HEK293T (cell line): ENCODE results near the gene MAP3K1.
A peak's percentile ranks its signal among the peaks of the same experiment; 100 is the strongest.
"Not testable (repeated sequence)": the region's sequence is repeated elsewhere in the genome, so short reads cannot be mapped to it uniquely, and the experiment has no call there.

Experiments used
- CTCF ChIA-PET: fragments of 350-600 bp; formaldehyde crosslinking; extraction: SDS; loops from one replicate; lab custom pipeline; 2021; ENCODE audit warnings: antibody characterized with exemption, inconsistent platforms; lab: Yijun Ruan, JAX
- POLR2A ChIA-PET: fragments of 350-600 bp; formaldehyde crosslinking; extraction: SDS; loops from one replicate; lab custom pipeline; 2020; ENCODE audit warnings: antibody characterized with exemption, inconsistent platforms; lab: Yijun Ruan, JAX
- DNase-seq: peaks from one replicate; pipeline ENCODE4 v3.0.0; 2012; ENCODE audit warnings: mixed read lengths; ENCODE audit errors: extremely low spot score
- ARNT ChIP-seq: fragments of 450-650 bp; IDR thresholded peaks from 2 replicates; pipeline ENCODE4 v1.6.1; 2017; ENCODE audit warnings: mild to moderate bottlenecking
- BHLHE40 ChIP-seq: fragments of 450-650 bp; IDR thresholded peaks from 2 replicates; pipeline ENCODE4 v1.6.1; 2016; ENCODE audit warnings: mild to moderate bottlenecking, moderate library complexity, borderline replicate concordance
- CTBP1 ChIP-seq: fragments of 450-650 bp; IDR thresholded peaks from 2 replicates; pipeline ENCODE4 v1.6.1; 2016; ENCODE audit warnings: borderline replicate concordance
- ELF4 ChIP-seq: fragments of 450-650 bp; IDR thresholded peaks from 2 replicates; pipeline ENCODE4 v1.6.1; 2017; ENCODE audit warnings: antibody characterized with exemption
- FOXA1 ChIP-seq: fragments of 450-650 bp; IDR thresholded peaks from 2 replicates; pipeline ENCODE4 v1.6.1; 2016; ENCODE audit warnings: mild to moderate bottlenecking
- FOXK2 ChIP-seq: fragments of 450-650 bp; IDR thresholded peaks from 2 replicates; pipeline ENCODE4 v1.6.1; 2016; ENCODE audit warnings: mild to moderate bottlenecking
- FOXM1 ChIP-seq: fragments of 450-650 bp; IDR thresholded peaks from 2 replicates; pipeline ENCODE4 v1.6.1; 2017; ENCODE audit warnings: mild to moderate bottlenecking, borderline replicate concordance
- HDGF ChIP-seq: fragments of 450-650 bp; IDR thresholded peaks from 2 replicates; pipeline ENCODE4 v1.6.1; 2017; ENCODE audit warnings: antibody characterized with exemption, borderline replicate concordance
- L3MBTL2 ChIP-seq: fragments of 450-650 bp; conservative IDR thresholded peaks from 2 replicates; pipeline ENCODE4 v1.6.1; 2016; ENCODE audit warnings: mild to moderate bottlenecking
- LEF1 ChIP-seq: fragments of 450-650 bp; IDR thresholded peaks from 2 replicates; pipeline ENCODE4 v1.6.1; 2017; ENCODE audit warnings: mild to moderate bottlenecking, borderline replicate concordance
- NFRKB ChIP-seq: fragments of 450-650 bp; IDR thresholded peaks from 2 replicates; pipeline ENCODE4 v1.6.1; 2016; ENCODE audit warnings: mild to moderate bottlenecking, moderate library complexity
- PKNOX1 ChIP-seq: fragments of 450-650 bp; IDR thresholded peaks from 2 replicates; pipeline ENCODE4 v1.6.1; 2016
- SP1 ChIP-seq: fragments of 450-650 bp; IDR thresholded peaks from 2 replicates; pipeline ENCODE4 v1.6.1; 2017
- SUZ12 ChIP-seq: fragments of 450-650 bp; IDR thresholded peaks from 2 replicates; pipeline ENCODE4 v1.6.1; 2016; ENCODE audit warnings: mild to moderate bottlenecking
- TARDBP ChIP-seq: fragments of 450-650 bp; IDR thresholded peaks from 2 replicates; pipeline ENCODE4 v1.6.1; 2016
- ZNF384 ChIP-seq: fragments of 450-650 bp; IDR thresholded peaks from 2 replicates; pipeline ENCODE4 v1.6.1; 2016

The MAP3K1 gene

GRCh38 chr5:56814963-56815657, at the start of gene MAP3K1:
MAP3K1 (plus strand) TSS chr5:56815549; CDS start chr5:56815574, 25 bp downstream.
- TF ChIP-seq TARDBP = no peak
- no peak for TF ChIP-seq NFRKB
- TF ChIP-seq FOXA1 = no peak
- TF ChIP-seq FOXK2 = no peak
- TF ChIP-seq SP1 = no peak
- TF ChIP-seq L3MBTL2 = no peak; the same call in 1 of the 2 replicates
- no peak for TF ChIP-seq BHLHE40
- TF ChIP-seq CTBP1 = no peak
- TF ChIP-seq FOXM1 = no peak
- no peak for TF ChIP-seq HDGF
- TF ChIP-seq ELF4 = no peak
- no peak for TF ChIP-seq PKNOX1
- no peak for TF ChIP-seq ARNT
- TF ChIP-seq ZNF384 = no peak
- TF ChIP-seq LEF1 = no peak
- TF ChIP-seq SUZ12 = no peak
- DNase-seq = peak; percentile 80
- CTCF ChIA-PET = interaction anchor here (0.6 kb wide), 1 partner anchor 550 kb away, joined by 3 read pairs; no protein-coding TSS in a partner anchor
- POLR2A ChIA-PET = interaction anchor here (0.9 kb wide), 1 partner anchor 13 kb away, joined by 3 read pairs; no protein-coding TSS in a partner anchor

- TF ChIP-seq SP1 (no peak), ARNT (no peak), NFRKB (no peak), BHLHE40 (no peak), TARDBP (no peak), HDGF (no peak), LEF1 (no peak)
- ChIA-PET POLR2A (no interaction called here), CTCF (no interaction called here)
- no peak for DNase-seq
Measured at GRCh38 chr5:56766926-56767325, 48.4 kb upstream of the MAP3K1 start.

GRCh38 chr5:56769875-56770604, 45.3 kb upstream of the MAP3K1 start:
- TF ChIP-seq FOXK2 (no peak), BHLHE40 (no peak), L3MBTL2 (no peak), HDGF (no peak), SP1 (no peak), PKNOX1 (no peak), SUZ12 (no peak), ZNF384 (no peak), CTBP1 (no peak), LEF1 (no peak), FOXA1 (no peak), ARNT (no peak), FOXM1 (no peak), TARDBP (no peak), NFRKB (no peak), ELF4 (no peak)
- CTCF ChIA-PET = no interaction called here
- POLR2A ChIA-PET = no interaction called here
- no peak for DNase-seq

GRCh38 chr5:56772767-56773166, 42.6 kb upstream of the MAP3K1 start:
- ChIA-PET POLR2A (no interaction called here), CTCF (no interaction called here)
- TF ChIP-seq FOXM1 = no peak
- no peak for TF ChIP-seq FOXA1
- TF ChIP-seq L3MBTL2 = no peak
- no peak for TF ChIP-seq FOXK2
- no peak for TF ChIP-seq LEF1
- TF ChIP-seq SUZ12 = no peak
- TF ChIP-seq CTBP1 = no peak
- TF ChIP-seq ZNF384 = no peak
- no peak for TF ChIP-seq ELF4
- no peak for TF ChIP-seq HDGF
- TF ChIP-seq TARDBP = no peak
- TF ChIP-seq BHLHE40 = no peak
- DNase-seq = no peak

GRCh38 chr5:56774957-56775356, 40.4 kb upstream of the MAP3K1 start:
- TF ChIP-seq LEF1 = no peak
- TF ChIP-seq SP1 = no peak
- no peak for TF ChIP-seq ZNF384
- TF ChIP-seq TARDBP = no peak
- no peak for TF ChIP-seq ARNT
- no peak for TF ChIP-seq FOXK2
- TF ChIP-seq PKNOX1 = no peak
- no peak for TF ChIP-seq NFRKB
- TF ChIP-seq HDGF = no peak
- no peak for DNase-seq
- CTCF ChIA-PET = no interaction called here
- POLR2A ChIA-PET = no interaction called here

GRCh38 chr5:56776212-56776846, 39.0 kb upstream of the MAP3K1 start:
- POLR2A ChIA-PET, CTCF ChIA-PET, DNase-seq: not testable (repeated sequence)
